Left forelimb (tissue), 1 donor: Measurements from ENCODE around the gene RBM15B.
"Not testable (repeated sequence)": the region's sequence is repeated elsewhere in the genome, so short reads cannot be mapped to it uniquely, and the experiment has no call there.

Experiments used
- DNase-seq: peaks from one replicate; pipeline ENCODE4 v3.0.0-alpha.2; 2018; ENCODE audit warnings: low spot score

Gene RBM15B, protein sequence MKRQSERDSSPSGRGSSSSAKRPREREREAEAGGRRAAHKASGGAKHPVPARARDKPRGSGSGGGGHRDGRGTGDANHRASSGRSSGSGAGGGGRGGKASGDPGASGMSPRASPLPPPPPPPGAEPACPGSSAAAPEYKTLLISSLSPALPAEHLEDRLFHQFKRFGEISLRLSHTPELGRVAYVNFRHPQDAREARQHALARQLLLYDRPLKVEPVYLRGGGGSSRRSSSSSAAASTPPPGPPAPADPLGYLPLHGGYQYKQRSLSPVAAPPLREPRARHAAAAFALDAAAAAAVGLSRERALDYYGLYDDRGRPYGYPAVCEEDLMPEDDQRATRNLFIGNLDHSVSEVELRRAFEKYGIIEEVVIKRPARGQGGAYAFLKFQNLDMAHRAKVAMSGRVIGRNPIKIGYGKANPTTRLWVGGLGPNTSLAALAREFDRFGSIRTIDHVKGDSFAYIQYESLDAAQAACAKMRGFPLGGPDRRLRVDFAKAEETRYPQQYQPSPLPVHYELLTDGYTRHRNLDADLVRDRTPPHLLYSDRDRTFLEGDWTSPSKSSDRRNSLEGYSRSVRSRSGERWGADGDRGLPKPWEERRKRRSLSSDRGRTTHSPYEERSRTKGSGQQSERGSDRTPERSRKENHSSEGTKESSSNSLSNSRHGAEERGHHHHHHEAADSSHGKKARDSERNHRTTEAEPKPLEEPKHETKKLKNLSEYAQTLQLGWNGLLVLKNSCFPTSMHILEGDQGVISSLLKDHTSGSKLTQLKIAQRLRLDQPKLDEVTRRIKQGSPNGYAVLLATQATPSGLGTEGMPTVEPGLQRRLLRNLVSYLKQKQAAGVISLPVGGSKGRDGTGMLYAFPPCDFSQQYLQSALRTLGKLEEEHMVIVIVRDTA

DNA sequence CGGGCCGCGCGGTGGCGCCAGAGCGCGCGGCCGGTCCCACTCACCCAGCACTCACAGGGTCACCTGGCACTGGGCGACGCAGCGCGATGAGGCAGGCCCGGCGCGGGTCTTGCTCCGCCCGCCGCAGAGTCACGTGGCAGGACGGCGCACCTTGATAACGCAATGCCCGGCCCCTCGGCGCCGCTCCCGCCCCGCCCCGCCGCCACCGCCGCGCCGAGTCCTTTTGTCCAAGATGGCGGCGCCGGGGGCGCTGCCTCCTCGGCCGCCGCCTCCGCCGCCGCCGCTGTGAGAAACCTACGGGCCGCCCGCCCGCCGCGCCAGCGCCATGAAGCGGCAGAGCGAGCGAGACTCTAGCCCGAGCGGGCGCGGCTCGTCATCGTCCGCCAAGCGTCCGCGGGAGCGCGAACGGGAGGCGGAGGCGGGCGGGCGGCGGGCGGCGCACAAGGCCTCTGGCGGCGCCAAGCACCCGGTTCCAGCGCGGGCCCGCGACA is at the start of gene RBM15B:
RBM15B (plus strand) TSS at position 211 of the 491 bp plus-strand sequence; CDS start at position 326, 115 bp downstream.
- peak; percentile 99 for DNase-seq

- DNase-seq, result no peak
Measured at GRCh38 chr3:51343918-51344687, 47.0 kb upstream of the RBM15B start.

DNA sequence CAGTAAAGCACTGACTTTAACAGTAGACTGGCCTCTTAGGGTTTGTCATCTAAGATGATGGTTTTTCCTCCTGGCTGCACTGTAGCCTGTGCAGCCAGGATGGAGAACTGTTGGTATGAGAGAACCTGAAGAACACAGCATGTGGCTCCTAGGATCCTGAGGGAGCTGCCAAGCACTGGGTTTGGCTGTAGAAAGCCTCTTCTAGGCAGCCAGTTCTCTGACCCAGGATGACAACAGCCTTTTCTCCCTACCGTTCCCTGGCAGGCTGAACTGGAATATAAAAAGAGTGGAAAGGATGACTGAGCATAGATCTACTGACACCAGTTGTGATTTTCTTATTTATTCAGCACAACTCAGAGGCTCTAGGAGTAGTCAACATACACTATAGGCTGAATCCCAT is 40.3 kb upstream of the RBM15B start:
- DNase-seq, result no peak

DNA sequence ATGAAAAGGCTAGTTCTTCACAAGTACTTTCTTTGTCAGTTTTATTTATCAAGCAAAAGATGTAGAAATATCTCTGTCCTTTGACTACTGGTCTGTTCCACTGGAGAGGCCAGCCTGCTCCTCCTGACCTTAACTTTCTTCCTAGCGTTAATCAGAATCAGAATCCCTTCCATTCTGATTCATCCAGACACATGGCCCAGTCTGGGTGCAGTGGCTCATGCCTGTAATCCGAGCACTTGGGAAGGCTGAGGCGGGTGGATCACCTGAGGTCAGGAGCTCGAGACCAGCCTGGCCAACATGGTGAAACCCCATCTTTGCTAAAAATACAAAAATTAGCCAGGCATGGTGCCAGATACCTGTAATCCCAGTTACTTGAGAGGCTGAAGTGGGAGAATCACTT is 38.0 kb upstream of the RBM15B start:
- DNase-seq, result no peak

GRCh38 chr3:51353691-51354090 is 37.4 kb upstream of the RBM15B start:
- no peak for DNase-seq

DNA sequence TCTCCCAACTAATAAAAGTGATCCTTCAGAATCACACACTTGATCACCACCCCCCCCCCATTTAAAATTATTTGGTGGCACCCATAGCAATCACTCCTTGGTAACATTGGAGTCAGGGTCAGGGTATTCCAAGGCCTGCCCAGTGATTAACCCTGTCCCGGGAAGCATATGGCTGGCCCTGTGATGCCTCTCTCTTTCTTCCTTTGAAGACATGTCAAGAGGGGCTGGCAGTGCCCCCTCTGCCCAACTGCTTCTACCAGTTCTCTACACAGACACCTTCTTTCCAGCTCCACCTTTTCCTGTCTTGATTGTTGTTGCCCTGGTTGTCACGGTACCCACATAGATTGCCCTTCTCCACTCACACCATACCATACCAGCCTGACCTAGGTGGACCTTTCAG is 36.9 kb upstream of the RBM15B start:
- peak; percentile 50 for DNase-seq

- DNase-seq, result peak; percentile 33
Measured at GRCh38 chr3:51354731-51355615, 36.1 kb upstream of the RBM15B start.

DNA sequence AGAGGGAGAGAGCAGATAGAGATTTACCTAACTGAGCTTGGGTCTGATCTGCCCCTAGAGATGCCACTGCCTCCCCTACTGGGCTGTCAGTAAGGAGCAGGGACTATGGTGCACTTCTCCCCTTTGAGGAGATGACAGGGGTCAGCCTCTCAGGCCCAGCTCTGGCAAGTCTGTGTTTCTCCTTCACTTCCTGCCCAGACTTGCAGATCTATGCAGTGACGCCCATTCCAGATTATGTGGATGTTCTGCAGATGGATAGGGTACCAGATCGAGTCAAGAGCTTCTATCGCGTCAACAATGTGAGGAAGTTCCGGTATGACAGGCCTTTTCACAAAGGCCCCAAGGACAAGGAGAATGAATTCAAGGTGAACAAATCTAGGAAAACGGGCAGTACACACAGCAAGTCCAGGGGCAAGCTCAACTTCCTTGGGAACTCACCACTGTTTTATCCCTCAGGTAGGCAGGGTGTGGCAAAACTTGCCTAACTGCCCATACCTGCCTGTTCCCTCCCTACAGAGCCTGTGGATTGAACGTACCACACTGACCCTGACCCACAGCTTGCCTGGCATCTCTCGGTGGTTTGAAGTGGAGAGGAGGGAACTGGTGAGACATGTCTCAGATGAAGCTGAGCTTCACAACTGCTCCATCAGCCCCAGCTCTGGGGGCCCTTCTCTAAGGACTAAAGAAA is 35.0 kb upstream of the RBM15B start:
- DNase-seq, result peak; percentile 18

GRCh38 chr3:51357856-51358255 is 33.2 kb upstream of the RBM15B start:
- no peak for DNase-seq

DNA sequence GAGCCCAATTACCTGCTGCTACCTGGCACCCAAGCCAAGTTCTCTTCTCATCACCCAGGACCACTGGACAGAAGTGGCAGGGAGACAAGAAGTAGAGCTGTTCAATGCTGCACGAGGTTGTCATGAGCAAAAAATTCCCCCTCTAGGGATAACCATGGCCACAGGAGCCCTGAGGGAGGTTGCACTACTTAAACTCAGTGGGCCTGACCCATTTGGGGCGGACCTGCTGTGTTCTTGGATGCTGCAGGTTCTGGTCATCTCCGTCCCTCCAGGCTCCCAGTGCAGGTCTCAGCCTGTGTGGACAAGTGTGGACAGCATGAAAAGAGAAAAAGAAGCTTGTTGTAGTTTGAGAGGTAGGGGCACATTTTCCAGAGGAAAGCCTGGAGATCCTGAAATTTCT is 32.1 kb upstream of the RBM15B start:
- DNase-seq, result peak; percentile 30

DNA sequence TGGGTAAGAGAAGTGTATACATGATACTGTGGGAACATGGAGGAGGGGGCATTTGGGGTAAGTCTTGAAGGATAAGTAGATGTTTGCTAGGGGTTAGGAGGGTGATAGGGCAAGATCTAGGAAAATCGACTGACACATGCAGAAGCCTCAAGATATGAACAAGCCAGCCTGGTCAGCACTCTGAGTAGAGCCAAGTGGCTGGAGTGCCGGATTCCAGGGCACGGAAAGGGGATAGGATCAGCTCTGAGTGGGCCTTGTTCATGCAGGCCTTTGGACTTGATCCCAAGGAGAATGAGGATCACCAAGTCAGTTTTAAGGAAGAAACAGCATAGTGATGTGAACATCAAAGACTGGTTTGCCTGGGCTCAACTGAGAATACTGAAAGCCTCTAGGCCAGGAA is 30.3 kb upstream of the RBM15B start:
- no peak for DNase-seq

DNA sequence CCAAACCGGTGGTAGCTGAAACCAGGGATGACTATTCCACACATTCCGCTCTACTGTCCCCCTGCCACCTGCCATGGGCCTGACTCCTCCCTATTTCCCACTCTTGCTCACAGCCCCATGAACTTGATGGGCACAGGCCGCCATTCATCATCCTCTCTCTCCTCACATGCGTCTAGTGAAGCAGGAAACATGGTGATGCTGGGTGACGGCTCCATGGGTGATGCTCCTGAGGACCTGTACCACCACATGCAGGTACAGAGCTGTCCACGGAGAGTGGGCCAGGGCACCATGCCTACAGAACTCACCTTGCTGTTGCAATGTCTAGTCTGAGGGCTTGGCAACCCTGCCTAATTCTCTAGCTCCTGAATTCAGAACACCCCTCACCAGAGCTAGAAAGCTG is 29.3 kb upstream of the RBM15B start:
- DNase-seq, result no peak

DNA sequence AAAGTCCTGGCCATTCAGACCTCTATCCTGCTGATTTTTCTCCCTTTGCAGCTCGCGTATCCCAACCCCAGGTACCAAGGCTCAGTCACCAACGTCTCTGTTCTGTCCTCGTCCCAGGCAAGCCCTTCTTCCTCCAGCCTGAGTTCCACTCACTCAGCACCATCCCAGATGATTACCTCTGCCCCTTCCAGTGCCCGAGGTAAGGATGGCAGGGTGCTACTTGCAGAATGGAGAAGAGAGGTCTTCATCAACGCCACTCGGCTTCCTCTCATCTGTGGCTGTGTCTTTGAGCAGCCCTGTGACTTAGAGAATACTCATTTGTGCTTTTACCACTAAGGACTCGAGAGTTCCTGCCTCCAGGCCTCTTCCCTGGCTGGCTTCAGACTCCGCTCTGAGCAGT is 28.6 kb upstream of the RBM15B start:
- no peak for DNase-seq

DNA sequence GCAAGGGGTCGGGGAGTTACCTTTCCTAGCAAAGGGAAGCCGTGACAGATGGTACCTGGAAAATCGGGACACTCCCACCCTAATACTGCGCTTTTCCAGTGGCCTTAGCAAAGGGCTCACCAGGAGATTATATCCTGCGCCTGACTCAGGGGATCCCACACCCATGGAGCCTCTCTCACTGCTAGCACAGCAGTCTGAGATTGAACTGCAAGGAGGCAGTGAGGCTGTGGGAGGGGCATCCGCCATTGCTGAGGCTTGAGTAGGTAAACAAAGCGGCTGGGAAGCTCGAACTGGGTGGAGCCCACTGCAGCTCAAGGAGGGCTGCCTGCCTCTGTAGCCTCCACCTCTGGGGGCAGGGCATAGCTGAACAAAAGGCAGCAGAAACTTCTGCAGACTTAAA is 22.8 kb upstream of the RBM15B start:
- DNase-seq, result not testable (repeated sequence)

DNA sequence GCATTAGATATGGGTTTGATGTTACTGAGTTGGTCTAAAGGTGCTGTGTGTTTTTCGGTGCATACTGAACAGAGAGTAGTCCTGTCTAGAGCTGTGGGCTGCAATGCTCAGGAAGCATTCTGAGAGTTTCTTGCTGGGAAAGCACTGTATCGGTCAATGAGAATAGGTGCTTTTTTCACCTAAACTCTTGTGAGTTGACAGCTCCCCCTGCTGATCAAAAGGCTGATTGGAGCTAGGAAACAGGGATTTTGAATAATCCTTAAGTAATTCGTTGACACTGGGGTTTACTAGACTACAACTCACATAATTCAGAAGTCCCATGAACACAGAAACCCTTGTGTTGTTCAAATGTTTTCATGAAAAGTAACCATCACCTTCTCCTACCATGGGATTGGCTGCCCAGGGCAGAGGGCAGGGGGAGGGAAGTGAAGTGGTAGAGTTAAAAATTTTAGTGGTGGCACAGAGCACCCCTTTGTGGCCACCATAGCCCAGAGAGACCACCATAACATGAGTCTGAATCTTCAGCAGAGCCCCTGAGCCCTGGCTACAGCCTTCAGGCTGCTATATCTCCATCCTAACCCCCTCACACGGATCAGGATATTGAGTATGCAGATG is 19.0 kb upstream of the RBM15B start:
- DNase-seq, result no peak

DNA sequence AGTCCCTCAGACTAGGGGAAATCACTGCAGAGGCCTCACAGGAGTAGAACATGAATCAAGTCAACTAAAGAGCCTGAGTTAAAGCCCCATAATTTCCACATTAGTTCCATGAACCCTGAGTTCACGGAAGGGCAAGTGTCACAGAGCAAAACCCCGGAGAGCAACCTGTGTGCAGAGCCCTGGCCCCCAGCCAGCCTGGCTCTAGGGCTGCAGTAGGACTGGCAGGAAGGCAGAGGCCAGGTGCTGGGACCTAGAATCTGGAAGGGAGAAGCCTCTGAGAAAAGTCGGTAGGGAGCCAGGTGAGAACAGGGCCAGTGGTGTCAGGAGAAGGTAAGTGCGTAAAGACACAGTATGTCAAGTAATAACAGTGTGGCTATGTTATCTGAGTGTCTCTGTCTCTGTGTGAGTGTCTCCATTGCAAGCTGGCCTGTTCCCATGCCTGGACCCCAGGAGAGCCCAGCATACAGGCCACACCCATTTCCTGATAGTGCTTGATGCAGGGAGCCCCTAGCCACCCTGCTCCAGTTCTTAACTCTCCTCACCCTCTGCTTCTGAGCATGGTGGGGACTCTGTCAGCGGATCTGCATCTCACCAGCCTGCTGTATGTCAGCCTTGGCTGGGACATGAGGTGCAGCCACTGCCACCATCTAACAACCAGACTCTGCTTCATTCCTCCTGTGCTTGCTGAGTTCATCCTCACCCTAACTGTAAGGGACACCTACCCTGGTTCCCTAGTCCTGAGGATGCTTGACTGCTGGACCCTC is 17.2 kb upstream of the RBM15B start:
- DNase-seq, result no peak

DNA sequence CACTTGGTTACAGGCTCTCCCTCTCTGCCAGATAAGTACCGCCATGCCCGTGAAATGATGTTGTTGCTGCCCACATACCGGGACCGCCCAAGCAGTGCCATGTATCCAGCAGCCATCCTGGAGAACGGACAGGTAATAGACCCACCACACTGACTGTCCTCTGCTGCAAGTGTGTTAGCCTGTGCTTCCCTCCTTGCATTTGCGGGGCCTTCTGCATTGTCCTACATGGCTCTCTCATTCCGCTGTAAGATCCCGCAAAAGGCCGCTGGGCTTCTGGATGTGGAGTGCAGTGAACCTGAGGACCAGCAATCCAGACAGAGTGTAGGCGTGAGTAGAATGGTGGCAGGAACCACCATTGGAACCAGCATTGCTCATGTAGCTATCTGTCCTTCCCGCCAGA is 16.6 kb upstream of the RBM15B start:
- no peak for DNase-seq

GRCh38 chr3:51375136-51375535 is 15.9 kb upstream of the RBM15B start:
- DNase-seq, result no peak

DNA sequence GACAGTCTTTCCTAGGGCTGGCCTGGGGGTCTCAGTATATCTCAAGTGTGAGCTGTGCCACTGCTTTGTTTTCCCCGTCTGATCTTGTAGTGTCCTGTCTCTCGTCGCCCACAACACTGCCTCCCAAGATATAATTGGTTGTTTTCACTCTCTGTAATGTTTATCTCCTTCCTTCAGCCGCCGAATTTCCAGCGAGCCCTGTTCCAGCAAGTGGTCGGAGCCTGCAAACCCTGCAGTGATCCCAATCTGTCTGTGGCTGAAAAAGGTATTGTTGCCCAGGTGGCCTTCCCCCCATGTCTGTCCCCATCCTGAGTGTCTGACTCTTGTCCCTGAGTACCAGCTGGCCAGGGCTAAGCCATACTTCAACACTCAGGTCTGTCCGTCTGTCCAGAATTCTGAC is 15.5 kb upstream of the RBM15B start:
- no peak for DNase-seq
